Endothelial cell of umbilical vein (primary cell): ENCODE data around the gene GAS7. TPM values are rescaled to one million over a fixed set of nuclear protein-coding genes. Genes with fewer than 3 reads are reported as not detected.

Source experiments
- BruUV-seq: library from RNA; stranded (reverse); fragments of 400-500 nt; replicated peaks from 2 replicates; lab custom pipeline; 2021; lab: Mats Ljungman, UMichigan
- CTCF ChIA-PET: fragments of 300-600, 350-600 bp; sonication (Branson Sonifier 250); formaldehyde crosslinking; loops from one replicate; lab custom pipeline; 2021; ENCODE audit warnings: antibody characterized with exemption, inconsistent platforms; lab: Charles Lee
- POLR2A ChIA-PET: fragments of 300-600, 350-600 bp; sonication (Branson Sonifier 250); formaldehyde crosslinking; loops from one replicate; lab custom pipeline; 2021; ENCODE audit warnings: antibody characterized with exemption, inconsistent platforms; lab: Charles Lee
- DNase-seq: peaks from one replicate; pipeline ENCODE4 v3.0.0-alpha.2; 2011; ENCODE audit warnings: low read depth, low spot score
- FAIRE-seq: peaks from 2 replicates; lab custom pipeline; 2011; peaks lifted over from hg19 to GRCh38; lab: Jason Lieb, UNC
- H2AFZ ChIP-seq: 2 replicates; pipeline ENCODE4 v1.6.0; 2012; ENCODE audit warnings: low read depth, low read length, control low read depth, inconsistent platforms
- H3K27ac ChIP-seq: 2 replicates; pipeline ENCODE4 v1.5.1; 2011; ENCODE audit warnings: low read depth, mild to moderate bottlenecking, control low read depth, low read length, moderate library complexity; ENCODE audit not compliant: insufficient read depth
- H3K27me3 ChIP-seq, 2 experiments: 2 replicates each; pipeline versions ENCODE4 v1.6.0 to v1.6.1; 2011; ENCODE audit warnings: low read length in 2 of 2, mixed read lengths in 1 of 2; ENCODE audit not compliant: control insufficient read depth in 2 of 2, insufficient read depth in 2 of 2
- H3K36me3 ChIP-seq, 2 experiments: 2 replicates in 1 of 2; 3 replicates in 1 of 2; pipeline ENCODE4 v1.5.1; 2011; ENCODE audit warnings: low read length in 2 of 2, mild to moderate bottlenecking in 1 of 2, moderate library complexity in 1 of 2; ENCODE audit not compliant: control insufficient read depth in 2 of 2, insufficient read depth in 2 of 2; ENCODE audit errors: extremely low read depth in 1 of 2
- H3K4me1 ChIP-seq: 3 replicates; pipeline ENCODE4 v1.5.1; 2011; ENCODE audit warnings: mild to moderate bottlenecking, low read length; ENCODE audit not compliant: control insufficient read depth, insufficient read depth; ENCODE audit errors: extremely low read depth
- H3K4me2 ChIP-seq: 2 replicates; pipeline ENCODE4 v1.6.1; 2011; ENCODE audit warnings: low read length, control low read depth, mixed read lengths; ENCODE audit not compliant: insufficient read depth
- H3K4me3 ChIP-seq, 3 experiments: fragments of 200-600 bp in 1 of 3; sonication (generic), shearing (Covaris generic) in 1 of 3; replicated peaks in 1 of 3; 2 replicates each; pipeline ENCODE4 v1.5.1; 2011 to 2016; ENCODE audit warnings: control low read depth in 3 of 3, low read length in 3 of 3, mild to moderate bottlenecking in 2 of 3, inconsistent platforms in 1 of 3, low read depth in 1 of 3, moderate library complexity in 1 of 3; ENCODE audit not compliant: insufficient read depth in 1 of 3
- H3K79me2 ChIP-seq: 2 replicates; pipeline ENCODE4 v1.6.0; 2012; ENCODE audit warnings: low read length, inconsistent platforms; ENCODE audit not compliant: control insufficient read depth, insufficient read depth
- H3K9ac ChIP-seq: replicated peaks from 2 replicates; pipeline ENCODE3; 2011; ENCODE audit warnings: low read length, control low read depth; ENCODE audit not compliant: insufficient read depth; ENCODE audit errors: extremely low read depth
- H3K9me1 ChIP-seq: replicated peaks from 3 replicates; pipeline ENCODE4 v1.6.0; 2011; ENCODE audit warnings: mild to moderate bottlenecking, low read length; ENCODE audit not compliant: control insufficient read depth, insufficient read depth; ENCODE audit errors: extremely low read depth
- H3K9me3 ChIP-seq: replicated peaks from 2 replicates; pipeline ENCODE4 v1.5.1; 2012; ENCODE audit warnings: low read length, inconsistent platforms; ENCODE audit not compliant: control insufficient read depth, insufficient read depth
- H4K20me1 ChIP-seq: replicated peaks from 2 replicates; pipeline ENCODE3; 2011; ENCODE audit warnings: mild to moderate bottlenecking, low read length; ENCODE audit not compliant: control insufficient read depth, insufficient read depth; ENCODE audit errors: extremely low read depth
- CTCF ChIP-seq, 2 donors: IDR thresholded peaks; 1 replicate in 1 of 2; 2 replicates in 1 of 2; pipeline ENCODE4 v1.5.1; 2011; ENCODE audit warnings: low read length in 2 of 2, mild to moderate bottlenecking in 2 of 2, moderate library complexity in 2 of 2, control low read depth in 1 of 2, inconsistent platforms in 1 of 2, low read depth in 1 of 2; ENCODE audit not compliant: insufficient read depth in 1 of 2; ENCODE audit errors: extremely low read depth in 1 of 2
- EZH2 ChIP-seq: IDR thresholded peaks from 2 replicates; pipeline ENCODE4 v1.6.1; 2012; ENCODE audit warnings: borderline replicate concordance, low read depth, mild to moderate bottlenecking, moderate library complexity, low read length, inconsistent platforms; ENCODE audit not compliant: severe bottlenecking
- FOS ChIP-seq: IDR thresholded peaks from 2 replicates; pipeline ENCODE4 v1.6.1; 2011; ENCODE audit warnings: mild to moderate bottlenecking, low read length, moderate library complexity, borderline replicate concordance; ENCODE audit not compliant: insufficient read depth
- GATA2 ChIP-seq: IDR thresholded peaks from 2 replicates; pipeline ENCODE4 v1.7.0; 2011; ENCODE audit warnings: low read depth, mild to moderate bottlenecking, moderate library complexity, mixed read lengths, low read length; ENCODE audit not compliant: insufficient read length, insufficient read depth
- JUN ChIP-seq: IDR thresholded peaks from 2 replicates; pipeline ENCODE4 v1.6.1; 2011; ENCODE audit warnings: borderline replicate concordance, low read depth; ENCODE audit not compliant: insufficient read length, insufficient read depth
- MAX ChIP-seq: IDR thresholded peaks from 2 replicates; pipeline ENCODE4 v1.6.1; 2011; ENCODE audit not compliant: insufficient read depth, insufficient read length
- MYC ChIP-seq: IDR thresholded peaks from one replicate; pipeline ENCODE4 v1.6.1; 2011; ENCODE audit warnings: mild to moderate bottlenecking, low read depth, low read length
- POLR2A ChIP-seq: IDR thresholded peaks from 2 replicates; pipeline ENCODE4 v1.6.1; 2012; ENCODE audit warnings: low read depth, mild to moderate bottlenecking, control low read depth, low read length
- POLR2AphosphoS5 ChIP-seq: IDR thresholded peaks from 2 replicates; pipeline ENCODE4 v1.6.1; 2012; ENCODE audit warnings: low read depth, mild to moderate bottlenecking, control low read depth, low read length, moderate library complexity; ENCODE audit not compliant: insufficient read depth
- dilution Hi-C: fragments of 300-500 bp; cut with MboI; formaldehyde crosslinking; loops from one replicate; pipeline ENCODE4 v1.15.0; 2019; ENCODE audit warnings: low sequenced_read_pairs; ENCODE audit not compliant: extremely low pct_ligation_motif_present
- intact Hi-C: fragments of 100-400 bp; cut with micrococcal nuclease; formaldehyde crosslinking; loops from one replicate; pipeline ENCODE4 v1.10.0; 2022
- polyA plus RNA-seq, 4 experiments: library from polyadenylated mRNA; depleted of rRNA in 3 of 4; stranded (reverse) in 3 of 4; unstranded in 1 of 4; fragments of >200 nt; gene quantifications; 2 replicates each; pipeline versions ENCODE4 v1.2.1 to v1.2.3, GENCODE V29; 2011 to 2012; ENCODE audit warnings: missing spikeins in 1 of 4
- total RNA-seq: library from RNA; stranded (reverse); gene quantifications from 2 replicates; pipeline ENCODE4 v1.2.3, GENCODE V29; 2021

Gene GAS7
- total and polyA plus RNA-seq, 2 donors (not counting 3 experiments of a cell fraction or from before 2014, with no cell fraction given): not detected

GRCh38 chr17:10215286-10215685 is 16.9 kb upstream of the GAS7 start:
- no peaks in the 10 kb centered on the region for H3K36me3 ChIP-seq
- TF ChIP-seq CTCF (IDR thresholded peaks at IDR 0.05; ENCODE audit: extremely low read depth in 1 of 2, insufficient read depth in 1 of 2, low read depth in 1 of 2, low read length in 2 of 2): no peak
- no peak for TF ChIP-seq JUN
- no peak for TF ChIP-seq MAX
- no peak for TF ChIP-seq FOS
- TF ChIP-seq EZH2: no peak
- no peak for TF ChIP-seq POLR2AphosphoS5
- no peak for TF ChIP-seq GATA2
- no peak for TF ChIP-seq MYC
- no peak for TF ChIP-seq POLR2A
- ChIA-PET CTCF (no interaction called here), POLR2A (no interaction called here)
- no peak overlapping the region for H3K9ac ChIP-seq
- no peak for FAIRE-seq
- no peaks in the 10 kb centered on the region for H4K20me1 ChIP-seq
- peaks cover 6% of the 10 kb centered on the region for H3K9me3 ChIP-seq
- H3K27ac ChIP-seq: no peak overlapping the region
- H3K4me2 ChIP-seq: no peak overlapping the region
- dilution Hi-C loops: no loop called here
- no peaks in the 10 kb centered on the region for H3K4me1 ChIP-seq
- BruUV-seq: no TSS peak
- DNase-seq: no peak
- no peaks in the 10 kb centered on the region for H3K79me2 ChIP-seq
- no peak overlapping the region for H2AFZ ChIP-seq
- H3K9me1 ChIP-seq: no peaks in the 10 kb centered on the region
- H3K27me3 ChIP-seq: no peaks in the 10 kb centered on the region
- H3K4me3 ChIP-seq: no peak overlapping the region
- intact Hi-C loops: no loop called here
